Measurements from ENCODE around the gene PSMA5. TPM values are rescaled to one million over a fixed set of nuclear protein-coding genes. Genes with fewer than 3 reads are reported as not detected.

Gene PSMA5
- total RNA-seq, 1 donor from 2014 or later, result 143 TPM

GRCh38 chr1:109388884-109389637, 37.2 kb downstream of the PSMA5 start:
- H3K79me2 ChIP-seq (ENCODE audit: insufficient read depth, low read length), result peaks cover 90% of the 10 kb centered on the region
- no peak overlapping the region for H3K4me3 Mint-ChIP-seq (ENCODE audit: unreplicated experiment)
- H3K4me2 ChIP-seq (ENCODE audit: low read length), result no peak overlapping the region
- peaks cover 70% of the 10 kb centered on the region for H3K4me1 Mint-ChIP-seq (ENCODE audit: low read depth, unreplicated experiment)
- H3K9ac ChIP-seq (ENCODE audit: low read length), result no peak overlapping the region
- no peaks in the 10 kb centered on the region for H3K27me3 Mint-ChIP-seq (ENCODE audit: low read depth, unreplicated experiment)
- no peaks in the 10 kb centered on the region for H3K27me3 ChIP-seq (ENCODE audit: insufficient read depth, low read length)
- TF ChIP-seq CTCF (IDR thresholded peaks at IDR 0.05; ENCODE audit: insufficient read depth, low read depth, low read length), result no peak
- H3K9me3 ChIP-seq (ENCODE audit: insufficient read depth, low read depth, low read length), result no peaks in the 10 kb centered on the region
- H3K9me3 Mint-ChIP-seq (ENCODE audit: unreplicated experiment), result peaks cover 2% of the 10 kb centered on the region
- H3K4me1 ChIP-seq (ENCODE audit: insufficient read depth, low read length), result peaks cover 41% of the 10 kb centered on the region
- H3K4me3 ChIP-seq (ENCODE audit: insufficient read depth, low read depth, low read length), result no peak overlapping the region
- FAIRE-seq (no peak), DNase-seq (ENCODE audit: low read depth) (no peak)
- no peaks in the 10 kb centered on the region for H4K20me1 ChIP-seq (ENCODE audit: insufficient read depth, low read length)
- no peaks in the 10 kb centered on the region for H3K36me3 ChIP-seq (ENCODE audit: insufficient read depth, low read length)
- no peak overlapping the region for H2AFZ ChIP-seq (ENCODE audit: low read depth, low read length)
- peak overlapping the region; percentile 43 for H3K27ac Mint-ChIP-seq (ENCODE audit: unreplicated experiment)
- no peak overlapping the region for H3K27ac ChIP-seq (ENCODE audit: low read depth, low read length)
- H3K36me3 Mint-ChIP-seq (ENCODE audit: low read depth, unreplicated experiment), result peaks cover 5% of the 10 kb centered on the region

- H2AFZ ChIP-seq (ENCODE audit: low read depth, low read length), result no peak overlapping the region
- H3K4me1 ChIP-seq (ENCODE audit: insufficient read depth, low read length), result peaks cover 42% of the 10 kb centered on the region
- no peak overlapping the region for H3K4me3 ChIP-seq (ENCODE audit: insufficient read depth, low read depth, low read length)
- H3K4me1 Mint-ChIP-seq (ENCODE audit: low read depth, unreplicated experiment), result peaks cover 72% of the 10 kb centered on the region
- H3K9me3 Mint-ChIP-seq (ENCODE audit: unreplicated experiment), result peaks cover 2% of the 10 kb centered on the region
- H3K27ac ChIP-seq (ENCODE audit: low read depth, low read length), result no peak overlapping the region
- no peak overlapping the region for H3K4me2 ChIP-seq (ENCODE audit: low read length)
- no peak for FAIRE-seq
- H3K27ac Mint-ChIP-seq (ENCODE audit: unreplicated experiment), result no peak overlapping the region
- H3K27me3 ChIP-seq (ENCODE audit: insufficient read depth, low read length), result no peaks in the 10 kb centered on the region
- H3K36me3 Mint-ChIP-seq (ENCODE audit: low read depth, unreplicated experiment), result peaks cover 5% of the 10 kb centered on the region
- no peaks in the 10 kb centered on the region for H4K20me1 ChIP-seq (ENCODE audit: insufficient read depth, low read length)
- H3K79me2 ChIP-seq (ENCODE audit: insufficient read depth, low read length), result peaks cover 90% of the 10 kb centered on the region
- H3K9ac ChIP-seq (ENCODE audit: low read length), result no peak overlapping the region
- no peak overlapping the region for H3K4me3 Mint-ChIP-seq (ENCODE audit: unreplicated experiment)
- no peaks in the 10 kb centered on the region for H3K36me3 ChIP-seq (ENCODE audit: insufficient read depth, low read length)
- DNase-seq (ENCODE audit: low read depth), result no peak
- no peaks in the 10 kb centered on the region for H3K27me3 Mint-ChIP-seq (ENCODE audit: low read depth, unreplicated experiment)
- no peaks in the 10 kb centered on the region for H3K9me3 ChIP-seq (ENCODE audit: insufficient read depth, low read depth, low read length)
- TF ChIP-seq CTCF (IDR thresholded peaks at IDR 0.05; ENCODE audit: insufficient read depth, low read depth, low read length) (no peak), EZH2 (IDR thresholded peaks at IDR 0.05; ENCODE audit: insufficient read depth, low read length) (no peak)
Observed at GRCh38 chr1:109388208-109388711, 38.0 kb downstream of the PSMA5 start.
